Measurements from ENCODE around the gene ASTN2.

Gene ASTN2

GRCh38 chr9:117414906-117415331, at the start of gene ASTN2:
Gene ASTN2 (minus strand): TSS chr9:117415057. CDS start chr9:117414938, 119 bp downstream.
- Histone ChIP-seq H3K4me3 (peak within 1 kb of the TSS; percentile 71), H3K27ac (no peak within 1 kb of the TSS)
- TF ChIP-seq CTCF (IDR thresholded peaks at IDR 0.05) = no peak
- DNase-seq (ENCODE audit: low spot score) = no peak

GRCh38 chr9:117462861-117463260, 48.0 kb upstream of the ASTN2 start:
- DNase-seq (ENCODE audit: low spot score) = no peak
- TF ChIP-seq CTCF (IDR thresholded peaks at IDR 0.05) = no peak
- Histone ChIP-seq H3K4me3 (no peak overlapping the region), H3K27ac (no peak overlapping the region)

GRCh38 chr9:117461386-117461785, 46.5 kb upstream of the ASTN2 start:
- Histone ChIP-seq H3K4me3 (no peak overlapping the region), H3K27ac (no peak overlapping the region)
- DNase-seq (ENCODE audit: low spot score) = no peak
- TF ChIP-seq CTCF (IDR thresholded peaks at IDR 0.05) = no peak

- no peak overlapping the region for H3K4me3 ChIP-seq
- no peak for DNase-seq (ENCODE audit: low spot score)
- no peak overlapping the region for H3K27ac ChIP-seq
- no peak for TF ChIP-seq CTCF (IDR thresholded peaks at IDR 0.05)
Measured at GRCh38 chr9:117460743-117461142, 45.9 kb upstream of the ASTN2 start.

- no peak overlapping the region for H3K27ac ChIP-seq
Measured at GRCh38 chr9:117459913-117460312, 45.1 kb upstream of the ASTN2 start.

GRCh38 chr9:117458066-117458465, 43.2 kb upstream of the ASTN2 start:
- Histone ChIP-seq H3K4me3 (no peak overlapping the region), H3K27ac (no peak overlapping the region)
- no peak for TF ChIP-seq CTCF (IDR thresholded peaks at IDR 0.05)
- DNase-seq (ENCODE audit: low spot score) = no peak

More at GRCh38 chr9:117459913-117460312, 45.1 kb upstream of the ASTN2 start:
- no peak overlapping the region for H3K4me3 ChIP-seq
- DNase-seq (ENCODE audit: low spot score) = no peak
- TF ChIP-seq CTCF (IDR thresholded peaks at IDR 0.05) = no peak

- no peak overlapping the region for H3K27ac ChIP-seq
- no peak for TF ChIP-seq CTCF (IDR thresholded peaks at IDR 0.05)
- H3K4me3 ChIP-seq = no peak overlapping the region
- no peak for DNase-seq (ENCODE audit: low spot score)
Measured at GRCh38 chr9:117454711-117455110, 39.9 kb upstream of the ASTN2 start.
